ENCODE measurements around the gene ARIH1. TPM values are rescaled to one million over a fixed set of nuclear protein-coding genes. Genes with fewer than 3 reads are reported as not detected.

ARIH1 gene
- total RNA-seq, 1 experiment from 2014 or later = 187 TPM

DNA sequence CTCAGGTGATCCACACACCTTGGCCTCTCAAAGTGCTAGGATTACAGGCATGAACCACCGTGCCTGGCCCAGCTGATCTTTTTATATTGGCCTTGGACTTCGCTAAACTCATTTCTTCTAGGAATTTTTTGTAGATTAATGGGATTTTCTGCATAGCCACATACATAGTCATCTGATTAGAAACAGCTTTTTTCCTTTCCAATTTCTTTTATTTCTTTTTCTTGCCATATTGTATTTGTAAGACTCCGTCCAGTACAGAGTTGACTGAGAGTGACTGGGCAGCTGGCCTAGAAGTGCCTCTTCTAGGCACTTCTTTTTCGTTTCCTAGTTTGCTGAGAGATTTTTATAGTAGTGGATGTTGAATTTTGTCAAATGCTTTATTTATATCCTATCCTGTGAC, 37.4 kb downstream of the ARIH1 start:
- Histone ChIP-seq H3K36me3 (ENCODE audit: insufficient read depth, low read length, poor library complexity, severe bottlenecking) (no peaks in the 10 kb centered on the region), H3K27ac (ENCODE audit: low read depth, low read length, poor library complexity, severe bottlenecking) (no peak overlapping the region), H3K4me3 (ENCODE audit: low read depth, low read length, poor library complexity, severe bottlenecking) (no peak overlapping the region), H3K4me1 (ENCODE audit: insufficient read depth, low read length, poor library complexity, severe bottlenecking) (peaks cover 23% of the 10 kb centered on the region), H3K27me3 (replicated peaks; ENCODE audit: insufficient read depth, low read depth, low read length, poor library complexity) (no peaks in the 10 kb centered on the region), H3K9me3 (ENCODE audit: low read depth, low read length, poor library complexity, severe bottlenecking) (no peaks in the 10 kb centered on the region)
- BruUV-seq (replicated peaks) = no TSS peak
- DNase-seq (ENCODE audit: low spot score) = no peak
- ChIA-PET POLR2A (ENCODE audit: low non-redundant PET) (no interaction called here), CTCF (no interaction called here)
- intact Hi-C loops (cut with micrococcal nuclease; ENCODE audit: unreplicated experiment) = no loop called here
- TF ChIP-seq EZH2 (IDR thresholded peaks at IDR 0.05; ENCODE audit: borderline replicate concordance, low read depth, low read length, poor library complexity, severe bottlenecking) = no peak
- TF ChIP-seq, protein P1, sequence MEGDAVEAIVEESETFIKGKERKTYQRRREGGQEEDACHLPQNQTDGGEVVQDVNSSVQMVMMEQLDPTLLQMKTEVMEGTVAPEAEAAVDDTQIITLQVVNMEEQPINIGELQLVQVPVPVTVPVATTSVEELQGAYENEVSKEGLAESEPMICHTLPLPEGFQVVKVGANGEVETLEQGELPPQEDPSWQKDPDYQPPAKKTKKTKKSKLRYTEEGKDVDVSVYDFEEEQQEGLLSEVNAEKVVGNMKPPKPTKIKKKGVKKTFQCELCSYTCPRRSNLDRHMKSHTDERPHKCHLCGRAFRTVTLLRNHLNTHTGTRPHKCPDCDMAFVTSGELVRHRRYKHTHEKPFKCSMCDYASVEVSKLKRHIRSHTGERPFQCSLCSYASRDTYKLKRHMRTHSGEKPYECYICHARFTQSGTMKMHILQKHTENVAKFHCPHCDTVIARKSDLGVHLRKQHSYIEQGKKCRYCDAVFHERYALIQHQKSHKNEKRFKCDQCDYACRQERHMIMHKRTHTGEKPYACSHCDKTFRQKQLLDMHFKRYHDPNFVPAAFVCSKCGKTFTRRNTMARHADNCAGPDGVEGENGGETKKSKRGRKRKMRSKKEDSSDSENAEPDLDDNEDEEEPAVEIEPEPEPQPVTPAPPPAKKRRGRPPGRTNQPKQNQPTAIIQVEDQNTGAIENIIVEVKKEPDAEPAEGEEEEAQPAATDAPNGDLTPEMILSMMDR (conservative IDR thresholded peaks at IDR 0.05; ENCODE audit: low read depth, low read length) = no peak

DNA sequence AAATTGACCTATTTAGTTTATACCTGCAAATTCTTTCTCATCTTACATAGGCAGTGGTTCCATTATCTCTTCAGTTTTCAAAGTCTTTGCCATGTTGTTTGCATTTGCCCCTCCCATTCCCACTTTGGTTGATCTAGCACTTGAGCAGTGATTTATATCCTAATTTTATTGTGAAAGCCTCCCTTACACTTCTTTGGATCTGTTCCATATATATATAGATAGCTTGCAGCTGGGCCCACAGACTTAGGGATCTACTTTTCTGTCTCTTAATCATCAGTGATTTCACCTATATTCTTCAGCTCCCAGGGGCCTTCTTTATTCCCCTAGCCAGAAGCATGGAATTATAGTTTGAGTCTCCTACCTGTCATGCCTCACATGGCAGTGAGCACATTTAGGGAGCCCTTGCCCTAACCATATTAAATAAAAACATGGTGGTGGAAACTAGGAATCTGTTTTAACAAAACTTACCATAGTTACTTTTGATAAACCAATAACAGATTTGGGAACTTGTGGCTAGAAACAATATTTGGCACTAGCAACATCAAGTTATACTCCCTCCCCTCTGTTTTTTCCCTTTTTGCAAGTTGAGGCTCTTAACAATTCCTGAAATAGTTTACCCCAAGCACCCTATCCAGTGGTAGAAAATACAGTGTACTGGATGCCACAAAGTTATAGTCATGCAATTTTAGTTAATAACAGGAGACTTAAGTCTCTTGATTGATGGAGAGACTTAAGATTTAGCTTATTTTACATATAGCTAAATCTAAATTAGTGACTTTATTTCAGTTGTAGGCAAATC, 41.7 kb downstream of the ARIH1 start:
- no peaks in the 10 kb centered on the region for H3K27me3 ChIP-seq (replicated peaks; ENCODE audit: insufficient read depth, low read depth, low read length, poor library complexity)
- intact Hi-C loops (cut with micrococcal nuclease; ENCODE audit: unreplicated experiment) = no loop called here

DNA sequence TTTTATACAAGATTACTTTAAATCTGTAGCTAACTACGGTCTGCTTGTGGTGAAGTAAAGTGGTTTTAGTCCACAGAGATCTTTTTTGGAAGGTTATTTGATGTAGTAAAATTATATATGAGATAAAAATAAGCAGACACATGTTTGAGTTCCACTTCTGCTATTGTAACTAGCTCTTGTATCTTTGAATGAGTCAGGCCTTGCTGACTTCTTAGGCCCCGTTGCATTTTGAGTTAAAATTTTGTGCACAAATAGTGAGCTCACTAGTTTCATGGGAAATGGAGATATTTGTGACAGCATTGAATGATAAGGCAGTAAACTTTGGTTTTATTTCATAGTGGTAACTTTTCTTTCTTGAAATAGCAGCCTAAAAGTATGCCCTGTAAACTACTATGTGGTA, 42.6 kb downstream of the ARIH1 start:
- CTCF ChIA-PET = no interaction called here
- no TSS peak for BruUV-seq (replicated peaks)
- POLR2A ChIA-PET (ENCODE audit: low non-redundant PET) = no interaction called here

More for the DNA sequence above, 41.7 kb downstream of the ARIH1 start:
- POLR2A ChIA-PET (ENCODE audit: low non-redundant PET) = no interaction called here
- Histone ChIP-seq H3K9me3 (ENCODE audit: low read depth, low read length, poor library complexity, severe bottlenecking) (no peaks in the 10 kb centered on the region), H3K4me1 (ENCODE audit: insufficient read depth, low read length, poor library complexity, severe bottlenecking) (peaks cover 23% of the 10 kb centered on the region), H3K27ac (ENCODE audit: low read depth, low read length, poor library complexity, severe bottlenecking) (no peak overlapping the region), H3K36me3 (ENCODE audit: insufficient read depth, low read length, poor library complexity, severe bottlenecking) (no peaks in the 10 kb centered on the region), H3K4me3 (ENCODE audit: low read depth, low read length, poor library complexity, severe bottlenecking) (no peak overlapping the region)
- CTCF ChIA-PET = no interaction called here
- TF ChIP-seq, protein P1 (conservative IDR thresholded peaks at IDR 0.05; ENCODE audit: low read depth, low read length) = no peak
- no peak for TF ChIP-seq EZH2 (IDR thresholded peaks at IDR 0.05; ENCODE audit: borderline replicate concordance, low read depth, low read length, poor library complexity, severe bottlenecking)
- DNase-seq (ENCODE audit: low spot score) = peak; percentile 65
- BruUV-seq (replicated peaks) = no TSS peak

More for the DNA sequence above, 42.6 kb downstream of the ARIH1 start:
- TF ChIP-seq, protein P1 (conservative IDR thresholded peaks at IDR 0.05; ENCODE audit: low read depth, low read length) = no peak
- TF ChIP-seq EZH2 (IDR thresholded peaks at IDR 0.05; ENCODE audit: borderline replicate concordance, low read depth, low read length, poor library complexity, severe bottlenecking) = no peak
- Histone ChIP-seq H3K4me1 (ENCODE audit: insufficient read depth, low read length, poor library complexity, severe bottlenecking) (peaks cover 23% of the 10 kb centered on the region), H3K4me3 (ENCODE audit: low read depth, low read length, poor library complexity, severe bottlenecking) (no peak overlapping the region), H3K36me3 (ENCODE audit: insufficient read depth, low read length, poor library complexity, severe bottlenecking) (no peaks in the 10 kb centered on the region), H3K9me3 (ENCODE audit: low read depth, low read length, poor library complexity, severe bottlenecking) (no peaks in the 10 kb centered on the region), H3K27ac (ENCODE audit: low read depth, low read length, poor library complexity, severe bottlenecking) (no peak overlapping the region), H3K27me3 (replicated peaks; ENCODE audit: insufficient read depth, low read depth, low read length, poor library complexity) (no peaks in the 10 kb centered on the region)
- intact Hi-C loops (cut with micrococcal nuclease; ENCODE audit: unreplicated experiment) = no loop called here
- DNase-seq (ENCODE audit: low spot score) = no peak

All from A673 (cell line).